C4-2B (cell line): Measurements from ENCODE around the gene LDLR.

Experiments
- ZFX ChIP-seq: fragments of 450-650 bp; IDR thresholded peaks from 2 replicates; pipeline ENCODE4 v1.6.1; 2017
- TF ChIP-seq, protein P1 (sequence below): fragments of 450-650 bp; conservative IDR thresholded peaks from 2 replicates; pipeline ENCODE4 v1.5.1; 2017; ENCODE audit warnings: mild to moderate bottlenecking

DNA sequence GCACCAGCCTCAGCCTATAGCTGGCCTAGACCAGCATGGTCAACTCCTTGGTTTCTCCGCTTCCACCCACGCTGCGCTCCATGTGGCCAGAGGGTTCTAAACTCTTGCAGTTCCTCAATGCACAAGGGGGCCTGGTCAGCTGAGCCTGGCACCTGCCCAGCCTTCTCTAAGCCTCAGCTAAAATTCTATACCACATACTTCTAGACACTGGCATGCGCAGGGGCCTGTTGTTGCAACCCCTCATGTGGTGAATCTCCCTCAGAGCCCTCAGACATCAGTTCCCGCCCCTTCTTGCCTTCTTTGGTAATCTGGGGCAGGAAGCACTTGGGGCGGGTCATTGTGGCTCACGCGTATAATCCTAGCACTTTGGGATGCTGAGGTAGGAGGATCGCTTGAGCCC lies 19.7 kb upstream of the LDLR start:
- TF ChIP-seq ZFX: no peak
- TF ChIP-seq, protein P1, sequence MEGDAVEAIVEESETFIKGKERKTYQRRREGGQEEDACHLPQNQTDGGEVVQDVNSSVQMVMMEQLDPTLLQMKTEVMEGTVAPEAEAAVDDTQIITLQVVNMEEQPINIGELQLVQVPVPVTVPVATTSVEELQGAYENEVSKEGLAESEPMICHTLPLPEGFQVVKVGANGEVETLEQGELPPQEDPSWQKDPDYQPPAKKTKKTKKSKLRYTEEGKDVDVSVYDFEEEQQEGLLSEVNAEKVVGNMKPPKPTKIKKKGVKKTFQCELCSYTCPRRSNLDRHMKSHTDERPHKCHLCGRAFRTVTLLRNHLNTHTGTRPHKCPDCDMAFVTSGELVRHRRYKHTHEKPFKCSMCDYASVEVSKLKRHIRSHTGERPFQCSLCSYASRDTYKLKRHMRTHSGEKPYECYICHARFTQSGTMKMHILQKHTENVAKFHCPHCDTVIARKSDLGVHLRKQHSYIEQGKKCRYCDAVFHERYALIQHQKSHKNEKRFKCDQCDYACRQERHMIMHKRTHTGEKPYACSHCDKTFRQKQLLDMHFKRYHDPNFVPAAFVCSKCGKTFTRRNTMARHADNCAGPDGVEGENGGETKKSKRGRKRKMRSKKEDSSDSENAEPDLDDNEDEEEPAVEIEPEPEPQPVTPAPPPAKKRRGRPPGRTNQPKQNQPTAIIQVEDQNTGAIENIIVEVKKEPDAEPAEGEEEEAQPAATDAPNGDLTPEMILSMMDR: no peak
